K562 (cell line): Measurements from ENCODE around the gene AK2. TPM values are rescaled to one million over a fixed set of nuclear protein-coding genes. Genes with fewer than 3 reads are reported as not detected.

Experiments
- HEY1 ChIP-seq: fragments of 250-450 bp; sonication (Bioruptor Pico); IDR thresholded peaks from 2 replicates; pipeline ENCODE4 v1.5.0; 2020; ENCODE audit warnings: mild to moderate bottlenecking, moderate library complexity, borderline replicate concordance
- JUND ChIP-seq, 2 experiments: IDR thresholded peaks; 2 replicates in 1 of 2; 3 replicates in 1 of 2; pipeline ENCODE4 v1.6.1; 2011; ENCODE audit warnings: borderline replicate concordance in 2 of 2, low read depth in 2 of 2, low read length in 2 of 2, improper control_type of control experiment in 1 of 2, missing biosample characterization in 1 of 2, missing genetic modification characterization in 1 of 2, missing genetic modification reagents in 1 of 2
- L3MBTL2 ChIP-seq: fragments of 450-650 bp; IDR thresholded peaks from 2 replicates; pipeline ENCODE4 v1.6.1; 2016; ENCODE audit warnings: mild to moderate bottlenecking, moderate library complexity
- MCM5 ChIP-seq: fragments of 450-650 bp; IDR thresholded peaks from 2 replicates; pipeline ENCODE4 v1.6.1; 2016; ENCODE audit warnings: low read depth
- NCOA1 ChIP-seq: fragments of 450-650 bp; IDR thresholded peaks from 2 replicates; pipeline ENCODE4 v1.6.1; 2016; ENCODE audit warnings: low read depth
- NCOA4 ChIP-seq: fragments of 450-650 bp; IDR thresholded peaks from 2 replicates; pipeline ENCODE4 v1.6.1; 2018; ENCODE audit warnings: mild to moderate bottlenecking; ENCODE audit not compliant: partially characterized antibody
- PHB2 ChIP-seq: fragments of 450-650 bp; IDR thresholded peaks from 2 replicates; pipeline ENCODE4 v1.6.1; 2017; ENCODE audit warnings: low read depth
- SP1 ChIP-seq: sonication (generic); formaldehyde crosslinking; IDR thresholded peaks from 2 replicates; pipeline ENCODE4 v1.8.1; 2022; ENCODE audit warnings: mild to moderate bottlenecking, missing genetic modification reagents
- TARDBP ChIP-seq: fragments of 450-650 bp; IDR thresholded peaks from 2 replicates; pipeline ENCODE4 v1.6.1; 2016
- TFE3 ChIP-seq: fragments of 450-650 bp; formaldehyde crosslinking; IDR thresholded peaks from 2 replicates; pipeline ENCODE4 v1.4.0; 2020; ENCODE audit warnings: mild to moderate bottlenecking, mixed read lengths
- ZNF175 ChIP-seq: fragments of 200-800 bp; sonication (Bioruptor generic); IDR thresholded peaks from 2 replicates; pipeline ENCODE4 v1.6.1; 2016; ENCODE audit warnings: low read depth, mild to moderate bottlenecking, missing genetic modification characterization, missing compliant biosample characterization
- ZNF23 ChIP-seq: fragments of 250-450 bp; sonication (Bioruptor Pico); IDR thresholded peaks from 2 replicates; pipeline ENCODE4 v1.4.0; 2020; ENCODE audit warnings: mild to moderate bottlenecking
- ZNF584 ChIP-seq: fragments of 200-800 bp; sonication (Bioruptor generic); IDR thresholded peaks from 2 replicates; pipeline ENCODE4 v1.6.1; 2016; ENCODE audit warnings: low read depth, mild to moderate bottlenecking, missing genetic modification characterization, missing compliant biosample characterization
- ZNF586 ChIP-seq: fragments of 450-650 bp; formaldehyde crosslinking; conservative IDR thresholded peaks from 2 replicates; pipeline ENCODE4 v1.4.0; 2020; ENCODE audit warnings: mild to moderate bottlenecking, moderate library complexity
- ZSCAN32 ChIP-seq: fragments of 450-650 bp; formaldehyde crosslinking; IDR thresholded peaks from 2 replicates; pipeline ENCODE4 v1.4.0; 2020; ENCODE audit warnings: mild to moderate bottlenecking, moderate library complexity
- polyA plus RNA-seq, 8 experiments: library from polyadenylated mRNA; depleted of rRNA in 4 of 8; stranded (reverse) in 5 of 8; unstranded in 3 of 8; fragments of >200 nt; fragmentation: Nextera tagmentation in 2 of 8; fragmentation: Illumina TruSeq in 1 of 8; extraction: Ambion mirVana in 2 of 8; extraction: Trizol in 1 of 8; gene quantifications; 2 replicates each; pipeline versions ENCODE4 v1.2.1 to v1.2.3, GENCODE V29; 2011 to 2014; ENCODE audit warnings: inconsistent platforms in 1 of 8, missing spikeins in 1 of 8
- total RNA-seq, 7 experiments: library from RNA; depleted of rRNA in 6 of 7; stranded (reverse); fragments of >200 nt in 6 of 7; fragmentation: Illumina TruSeq in 2 of 7; extraction: Trizol in 2 of 7; gene quantifications; 2 replicates each; pipeline versions ENCODE4 v1.2.1 to v1.2.3, GENCODE V29; 2011 to 2021; ENCODE audit warnings: low replicate concordance in 1 of 7
- TF ChIP-seq, protein P1 (sequence below): IDR thresholded peaks from 2 replicates; pipeline ENCODE4 v1.6.1; 2011; ENCODE audit not compliant: insufficient read length; ENCODE audit errors: extremely low read depth
- TF ChIP-seq, protein P2 (sequence below): sonication (generic); formaldehyde crosslinking; IDR thresholded peaks from 2 replicates; pipeline ENCODE4 v1.8.1; 2023; ENCODE audit warnings: mild to moderate bottlenecking, missing genetic modification reagents
- TF ChIP-seq, protein P3 (sequence below): fragments of 450-650 bp; IDR thresholded peaks from 2 replicates; pipeline ENCODE4 v1.6.1; 2016
- TF ChIP-seq, protein P4 (sequence below): fragments of 250-450 bp; sonication (Bioruptor Pico); IDR thresholded peaks from 2 replicates; pipeline ENCODE4 v1.8.0; 2021; ENCODE audit warnings: moderate library complexity, mild to moderate bottlenecking, inconsistent platforms

The AK2 gene
- total and polyA plus RNA-seq, 9 of the 15 experiments (the other 6 are each of a cell fraction or from before 2014, with no cell fraction given), result 105 to 1,050 (median 509) TPM

DNA sequence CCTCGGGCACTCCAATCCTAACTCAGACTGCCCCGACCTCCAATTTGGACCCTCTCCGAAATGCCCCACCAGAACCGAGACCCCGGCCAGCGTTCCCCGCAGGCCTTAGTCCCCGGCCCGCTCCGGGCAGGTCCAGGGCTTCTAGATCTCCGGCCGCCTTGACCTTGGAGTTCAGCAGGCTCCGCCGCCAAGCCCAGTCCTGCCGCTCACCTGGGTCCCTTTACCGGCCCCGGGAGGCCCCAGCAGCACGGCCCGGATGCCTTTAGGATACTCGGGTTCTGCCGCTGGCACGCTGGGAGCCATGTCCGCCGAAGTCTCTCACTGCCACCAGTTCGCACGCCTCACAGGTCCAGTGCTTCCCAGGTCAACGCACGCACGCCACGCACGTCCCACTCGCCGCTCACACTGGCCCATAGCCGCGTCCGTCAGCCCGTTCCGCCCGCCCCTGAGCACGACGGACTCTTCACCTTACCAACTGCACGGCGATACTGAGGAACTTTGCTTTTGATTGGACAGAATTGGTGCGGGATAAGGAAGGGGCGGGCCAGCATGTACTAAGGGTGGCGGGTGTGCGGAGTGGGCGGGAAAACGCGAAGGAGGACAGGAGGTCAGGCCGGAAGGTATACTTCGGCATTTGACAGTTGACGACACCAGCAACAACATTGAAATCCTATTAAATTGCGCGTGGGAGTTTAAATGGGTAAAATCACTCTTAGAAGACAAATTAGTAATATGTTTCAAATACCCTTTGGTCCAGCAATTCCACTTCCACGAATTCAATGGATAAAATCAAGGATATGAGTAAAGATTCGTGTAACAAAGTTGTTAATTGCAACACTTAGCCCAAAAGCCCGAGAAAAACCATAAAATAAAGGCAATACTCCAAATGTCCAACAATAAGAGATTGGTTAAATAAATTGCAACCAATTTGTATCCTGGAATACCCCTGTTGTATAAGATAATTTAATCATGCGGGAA lies at the start of gene AK2 (continued):
- TF ChIP-seq ZNF175 (CRISPR knock-in tag) (peak; percentile 65; the same call in 1 of the 2 replicates), TFE3 (CRISPR knock-in tag) (no peak), HEY1 (CRISPR knock-in tag) (no peak), ZNF584 (CRISPR knock-in tag) (peak; percentile 81), ZNF586 (CRISPR knock-in tag) (no peak), L3MBTL2 (peak; percentile 100), MCM5 (no peak), NCOA4 (no peak), PHB2 (no peak), NCOA1 (no peak), ZSCAN32 (CRISPR knock-in tag) (no peak), TARDBP (no peak), JUND (IDR thresholded peaks at IDR 0.05; ENCODE audit: borderline replicate concordance, low read depth, low read length) (peak; percentile 63), JUND (tag; IDR thresholded peaks at IDR 0.05; ENCODE audit: borderline replicate concordance, low read depth, low read length) (peak; percentile 68; the same call in 1 of the 3 replicates), SP1 (CRISPR knock-in tag) (peak; percentile 100), ZNF23 (CRISPR knock-in tag) (no peak)
- TF ChIP-seq, protein P1, sequence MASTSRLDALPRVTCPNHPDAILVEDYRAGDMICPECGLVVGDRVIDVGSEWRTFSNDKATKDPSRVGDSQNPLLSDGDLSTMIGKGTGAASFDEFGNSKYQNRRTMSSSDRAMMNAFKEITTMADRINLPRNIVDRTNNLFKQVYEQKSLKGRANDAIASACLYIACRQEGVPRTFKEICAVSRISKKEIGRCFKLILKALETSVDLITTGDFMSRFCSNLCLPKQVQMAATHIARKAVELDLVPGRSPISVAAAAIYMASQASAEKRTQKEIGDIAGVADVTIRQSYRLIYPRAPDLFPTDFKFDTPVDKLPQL, result no peak
- TF ChIP-seq, protein P2, sequence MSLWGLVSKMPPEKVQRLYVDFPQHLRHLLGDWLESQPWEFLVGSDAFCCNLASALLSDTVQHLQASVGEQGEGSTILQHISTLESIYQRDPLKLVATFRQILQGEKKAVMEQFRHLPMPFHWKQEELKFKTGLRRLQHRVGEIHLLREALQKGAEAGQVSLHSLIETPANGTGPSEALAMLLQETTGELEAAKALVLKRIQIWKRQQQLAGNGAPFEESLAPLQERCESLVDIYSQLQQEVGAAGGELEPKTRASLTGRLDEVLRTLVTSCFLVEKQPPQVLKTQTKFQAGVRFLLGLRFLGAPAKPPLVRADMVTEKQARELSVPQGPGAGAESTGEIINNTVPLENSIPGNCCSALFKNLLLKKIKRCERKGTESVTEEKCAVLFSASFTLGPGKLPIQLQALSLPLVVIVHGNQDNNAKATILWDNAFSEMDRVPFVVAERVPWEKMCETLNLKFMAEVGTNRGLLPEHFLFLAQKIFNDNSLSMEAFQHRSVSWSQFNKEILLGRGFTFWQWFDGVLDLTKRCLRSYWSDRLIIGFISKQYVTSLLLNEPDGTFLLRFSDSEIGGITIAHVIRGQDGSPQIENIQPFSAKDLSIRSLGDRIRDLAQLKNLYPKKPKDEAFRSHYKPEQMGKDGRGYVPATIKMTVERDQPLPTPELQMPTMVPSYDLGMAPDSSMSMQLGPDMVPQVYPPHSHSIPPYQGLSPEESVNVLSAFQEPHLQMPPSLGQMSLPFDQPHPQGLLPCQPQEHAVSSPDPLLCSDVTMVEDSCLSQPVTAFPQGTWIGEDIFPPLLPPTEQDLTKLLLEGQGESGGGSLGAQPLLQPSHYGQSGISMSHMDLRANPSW (CRISPR knock-in tag), result peak; percentile 92
- TF ChIP-seq, protein P3, sequence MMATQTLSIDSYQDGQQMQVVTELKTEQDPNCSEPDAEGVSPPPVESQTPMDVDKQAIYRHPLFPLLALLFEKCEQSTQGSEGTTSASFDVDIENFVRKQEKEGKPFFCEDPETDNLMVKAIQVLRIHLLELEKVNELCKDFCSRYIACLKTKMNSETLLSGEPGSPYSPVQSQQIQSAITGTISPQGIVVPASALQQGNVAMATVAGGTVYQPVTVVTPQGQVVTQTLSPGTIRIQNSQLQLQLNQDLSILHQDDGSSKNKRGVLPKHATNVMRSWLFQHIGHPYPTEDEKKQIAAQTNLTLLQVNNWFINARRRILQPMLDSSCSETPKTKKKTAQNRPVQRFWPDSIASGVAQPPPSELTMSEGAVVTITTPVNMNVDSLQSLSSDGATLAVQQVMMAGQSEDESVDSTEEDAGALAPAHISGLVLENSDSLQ, result peak; percentile 100
- TF ChIP-seq, protein P4, sequence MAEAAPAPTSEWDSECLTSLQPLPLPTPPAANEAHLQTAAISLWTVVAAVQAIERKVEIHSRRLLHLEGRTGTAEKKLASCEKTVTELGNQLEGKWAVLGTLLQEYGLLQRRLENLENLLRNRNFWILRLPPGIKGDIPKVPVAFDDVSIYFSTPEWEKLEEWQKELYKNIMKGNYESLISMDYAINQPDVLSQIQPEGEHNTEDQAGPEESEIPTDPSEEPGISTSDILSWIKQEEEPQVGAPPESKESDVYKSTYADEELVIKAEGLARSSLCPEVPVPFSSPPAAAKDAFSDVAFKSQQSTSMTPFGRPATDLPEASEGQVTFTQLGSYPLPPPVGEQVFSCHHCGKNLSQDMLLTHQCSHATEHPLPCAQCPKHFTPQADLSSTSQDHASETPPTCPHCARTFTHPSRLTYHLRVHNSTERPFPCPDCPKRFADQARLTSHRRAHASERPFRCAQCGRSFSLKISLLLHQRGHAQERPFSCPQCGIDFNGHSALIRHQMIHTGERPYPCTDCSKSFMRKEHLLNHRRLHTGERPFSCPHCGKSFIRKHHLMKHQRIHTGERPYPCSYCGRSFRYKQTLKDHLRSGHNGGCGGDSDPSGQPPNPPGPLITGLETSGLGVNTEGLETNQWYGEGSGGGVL (CRISPR knock-in tag), result no peak
